Type B pancreatic cell (in vitro differentiated cells): ENCODE measurements around the gene FYB1. TPM values are rescaled to one million over a fixed set of nuclear protein-coding genes. Genes with fewer than 3 reads are reported as not detected.

ENCODE experiments used
- DNase-seq: peaks from one replicate; pipeline ENCODE4 v3.0.0; 2021; ENCODE audit warnings: mixed read lengths; ENCODE audit not compliant: unreplicated experiment; ENCODE audit errors: extremely low spot score
- H3K27ac Mint-ChIP-seq: 2 replicates; pipeline ENCODE4 v1.8.0; 2021; ENCODE audit warnings: mild to moderate bottlenecking, mixed read lengths
- H3K27me3 Mint-ChIP-seq: 2 replicates; pipeline ENCODE4 v1.8.0; 2021; ENCODE audit warnings: mixed read lengths
- H3K36me3 Mint-ChIP-seq: 2 replicates; pipeline ENCODE4 v1.8.0; 2021; ENCODE audit warnings: mixed read lengths
- H3K4me1 Mint-ChIP-seq: one replicate; pipeline ENCODE4 v1.8.0; 2021; ENCODE audit warnings: mixed read lengths; ENCODE audit not compliant: unreplicated experiment
- H3K4me3 Mint-ChIP-seq: 2 replicates; pipeline ENCODE4 v1.8.0; 2021; ENCODE audit warnings: mild to moderate bottlenecking, mixed read lengths
- H3K9me3 Mint-ChIP-seq: 2 replicates; pipeline ENCODE4 v1.8.0; 2021; ENCODE audit warnings: mixed read lengths
- total RNA-seq: library from RNA; stranded (reverse); gene quantifications from 2 replicates; pipeline ENCODE4 v1.2.1, GENCODE V29; 2021; ENCODE audit warnings: low replicate concordance
- TF ChIP-seq, protein P1 (sequence below): fragments of 200-600 bp; sonication (generic); conservative IDR thresholded peaks from 2 replicates; pipeline ENCODE4 v1.5.0; 2021; ENCODE audit warnings: antibody characterized with exemption, mild to moderate bottlenecking

The FYB1 gene
- total RNA-seq, 1 donor from 2014 or later, result 0.24 TPM

- no peak for DNase-seq
- Mint-ChIP-seq H3K36me3 (no peaks in the 10 kb centered on the region), H3K27me3 (peaks cover 3% of the 10 kb centered on the region), H3K4me1 (no peaks in the 10 kb centered on the region), H3K27ac (no peak overlapping the region), H3K4me3 (no peak overlapping the region), H3K9me3 (peaks cover 7% of the 10 kb centered on the region)
- TF ChIP-seq, protein P1, sequence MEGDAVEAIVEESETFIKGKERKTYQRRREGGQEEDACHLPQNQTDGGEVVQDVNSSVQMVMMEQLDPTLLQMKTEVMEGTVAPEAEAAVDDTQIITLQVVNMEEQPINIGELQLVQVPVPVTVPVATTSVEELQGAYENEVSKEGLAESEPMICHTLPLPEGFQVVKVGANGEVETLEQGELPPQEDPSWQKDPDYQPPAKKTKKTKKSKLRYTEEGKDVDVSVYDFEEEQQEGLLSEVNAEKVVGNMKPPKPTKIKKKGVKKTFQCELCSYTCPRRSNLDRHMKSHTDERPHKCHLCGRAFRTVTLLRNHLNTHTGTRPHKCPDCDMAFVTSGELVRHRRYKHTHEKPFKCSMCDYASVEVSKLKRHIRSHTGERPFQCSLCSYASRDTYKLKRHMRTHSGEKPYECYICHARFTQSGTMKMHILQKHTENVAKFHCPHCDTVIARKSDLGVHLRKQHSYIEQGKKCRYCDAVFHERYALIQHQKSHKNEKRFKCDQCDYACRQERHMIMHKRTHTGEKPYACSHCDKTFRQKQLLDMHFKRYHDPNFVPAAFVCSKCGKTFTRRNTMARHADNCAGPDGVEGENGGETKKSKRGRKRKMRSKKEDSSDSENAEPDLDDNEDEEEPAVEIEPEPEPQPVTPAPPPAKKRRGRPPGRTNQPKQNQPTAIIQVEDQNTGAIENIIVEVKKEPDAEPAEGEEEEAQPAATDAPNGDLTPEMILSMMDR, result no peak
Observed at GRCh38 chr5:39249564-39250274, 30.4 kb upstream of the FYB1 start.

DNA sequence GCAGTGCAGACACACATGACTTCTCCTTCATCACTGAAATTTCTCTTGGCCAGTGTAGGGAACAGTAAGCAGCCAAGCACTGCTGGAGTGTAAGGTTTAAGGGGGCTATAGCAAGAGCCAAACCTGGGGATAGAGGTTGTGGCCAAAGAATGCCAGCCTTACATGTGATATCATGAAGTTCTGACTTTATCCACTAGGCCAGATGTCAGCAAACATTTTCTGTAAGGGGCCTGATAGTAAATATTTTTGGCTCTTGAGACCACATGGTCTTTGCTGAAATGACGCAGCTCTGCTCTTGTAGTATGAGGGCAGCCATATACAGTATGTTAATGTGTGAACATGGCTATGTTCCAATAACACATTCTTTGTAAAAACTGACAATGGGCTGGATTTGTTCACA is 29.7 kb upstream of the FYB1 start:
- H3K27ac Mint-ChIP-seq, result no peak overlapping the region
- no peak for DNase-seq
- H3K4me1 Mint-ChIP-seq, result no peaks in the 10 kb centered on the region
- TF ChIP-seq, protein P1, result peak; percentile 30
- peaks cover 3% of the 10 kb centered on the region for H3K27me3 Mint-ChIP-seq
- H3K9me3 Mint-ChIP-seq, result peaks cover 7% of the 10 kb centered on the region
- no peak overlapping the region for H3K4me3 Mint-ChIP-seq
- no peaks in the 10 kb centered on the region for H3K36me3 Mint-ChIP-seq

- no peak overlapping the region for H3K4me3 Mint-ChIP-seq
- DNase-seq, result no peak
- H3K4me1 Mint-ChIP-seq, result no peaks in the 10 kb centered on the region
- H3K36me3 Mint-ChIP-seq, result no peaks in the 10 kb centered on the region
- H3K27ac Mint-ChIP-seq, result no peak overlapping the region
- peaks cover 9% of the 10 kb centered on the region for H3K27me3 Mint-ChIP-seq
- peaks cover 14% of the 10 kb centered on the region for H3K9me3 Mint-ChIP-seq
- TF ChIP-seq, protein P1, result no peak
Observed at GRCh38 chr5:39240750-39241149, 21.4 kb upstream of the FYB1 start.

DNA sequence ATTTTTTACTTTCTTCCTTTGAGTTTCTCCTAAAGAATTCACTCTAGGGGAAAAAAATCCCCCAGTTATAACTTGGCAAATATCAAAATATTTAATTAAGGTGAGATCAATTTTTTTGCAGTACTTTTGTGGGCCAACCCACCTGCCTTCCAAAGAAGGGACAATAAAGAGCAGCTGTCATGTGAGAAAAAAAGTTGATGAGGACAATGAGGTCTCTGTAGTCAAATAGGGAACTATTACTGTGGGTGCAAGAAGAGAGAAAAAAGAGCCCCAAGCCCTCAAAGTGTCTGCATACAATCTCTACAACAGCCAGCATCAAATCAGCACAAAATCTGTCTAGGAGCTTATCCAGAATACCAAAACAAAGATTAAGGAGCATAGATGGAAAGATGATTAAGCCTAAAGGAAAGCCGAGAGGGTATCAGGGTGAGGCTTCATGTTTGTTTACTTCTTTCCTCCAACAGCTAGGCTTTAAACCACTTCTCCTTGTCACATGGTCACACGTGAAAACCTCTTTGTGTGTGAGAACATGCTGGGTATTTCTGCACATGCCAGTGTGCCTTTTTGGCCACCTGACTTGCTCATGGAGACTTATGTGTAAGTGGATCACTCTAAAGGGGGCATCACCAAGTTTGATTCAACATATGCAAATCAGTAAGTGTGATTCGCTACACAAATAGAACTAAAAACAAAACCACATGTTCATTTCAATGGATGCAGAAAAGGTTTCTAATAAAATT is 19.2 kb upstream of the FYB1 start:
- TF ChIP-seq, protein P1, result no peak
- Mint-ChIP-seq H3K4me3 (no peak overlapping the region), H3K27ac (no peak overlapping the region), H3K27me3 (peaks cover 6% of the 10 kb centered on the region), H3K4me1 (no peaks in the 10 kb centered on the region), H3K9me3 (peaks cover 14% of the 10 kb centered on the region), H3K36me3 (no peaks in the 10 kb centered on the region)
- no peak for DNase-seq

- Mint-ChIP-seq H3K27me3 (peaks cover 6% of the 10 kb centered on the region), H3K4me3 (no peak overlapping the region), H3K4me1 (no peaks in the 10 kb centered on the region), H3K36me3 (no peaks in the 10 kb centered on the region), H3K9me3 (peaks cover 14% of the 10 kb centered on the region), H3K27ac (no peak overlapping the region)
- TF ChIP-seq, protein P1, result no peak
- DNase-seq, result no peak
Observed at GRCh38 chr5:39236718-39237117, 17.4 kb upstream of the FYB1 start.
